Stimulated activated naive CD8-positive, alpha-beta T cell treated with anti-CD3 and anti-CD28 coated beads, Interleukin-15, Interleukin-2, amounts not matched to agents 100 ng/mL and 50 ng/mL, for 24 hours (primary cell): ENCODE measurements around the gene CYFIP2.

Experiments used
- H3K27ac Mint-ChIP-seq: one replicate; pipeline ENCODE4 v1.8.0; 2021; ENCODE audit warnings: mild to moderate bottlenecking, mixed read lengths
- H3K27me3 Mint-ChIP-seq: one replicate; pipeline ENCODE4 v1.8.0; 2021; ENCODE audit warnings: mixed read lengths
- H3K36me3 Mint-ChIP-seq: one replicate; pipeline ENCODE4 v1.8.0; 2021; ENCODE audit warnings: low read depth, mixed read lengths
- H3K4me1 Mint-ChIP-seq: one replicate; pipeline ENCODE4 v1.8.0; 2021; ENCODE audit warnings: low read depth, mixed read lengths
- H3K4me3 Mint-ChIP-seq: one replicate; pipeline ENCODE4 v1.8.0; 2021; ENCODE audit warnings: mild to moderate bottlenecking, mixed read lengths
- H3K9me3 Mint-ChIP-seq: one replicate; pipeline ENCODE4 v1.8.0; 2021; ENCODE audit warnings: mixed read lengths

CYFIP2 gene

GRCh38 chr5:157309796-157310195 is 43.9 kb downstream of the CYFIP2 start:
- H3K4me3 Mint-ChIP-seq: no peak overlapping the region
- H3K27me3 Mint-ChIP-seq: no peaks in the 10 kb centered on the region
- H3K4me1 Mint-ChIP-seq: peaks cover 71% of the 10 kb centered on the region
- no peaks in the 10 kb centered on the region for H3K9me3 Mint-ChIP-seq
- no peak overlapping the region for H3K27ac Mint-ChIP-seq
- H3K36me3 Mint-ChIP-seq: peaks cover 79% of the 10 kb centered on the region

- no peak overlapping the region for H3K4me3 Mint-ChIP-seq
- H3K36me3 Mint-ChIP-seq: peaks cover 74% of the 10 kb centered on the region
- peak overlapping the region; percentile 14 for H3K27ac Mint-ChIP-seq
- peaks cover 53% of the 10 kb centered on the region for H3K4me1 Mint-ChIP-seq
- H3K9me3 Mint-ChIP-seq: no peaks in the 10 kb centered on the region
- H3K27me3 Mint-ChIP-seq: no peaks in the 10 kb centered on the region
Measured at GRCh38 chr5:157311595-157311994, 45.7 kb downstream of the CYFIP2 start.

DNA sequence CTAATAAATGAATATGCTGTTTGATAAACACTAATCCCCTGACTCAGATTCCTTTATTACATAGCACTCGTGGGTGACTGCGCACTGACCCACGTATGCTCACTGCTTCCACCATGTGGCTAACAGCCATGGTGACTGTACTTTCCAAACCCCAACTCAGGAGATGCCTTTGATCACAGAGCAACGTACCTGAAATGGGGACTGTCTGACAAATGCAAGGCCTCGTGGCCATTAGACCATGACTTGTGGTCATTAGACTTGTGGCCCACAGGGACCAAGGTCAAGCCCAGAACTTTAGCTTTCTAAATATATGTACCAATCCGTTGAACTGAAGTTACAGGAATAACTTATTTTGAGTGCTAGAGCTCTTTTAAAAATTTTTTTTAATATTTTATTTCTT is 46.6 kb downstream of the CYFIP2 start:
- Mint-ChIP-seq H3K4me1 (peaks cover 44% of the 10 kb centered on the region), H3K27me3 (no peaks in the 10 kb centered on the region), H3K27ac (peak overlapping the region; percentile 89), H3K36me3 (peaks cover 75% of the 10 kb centered on the region), H3K4me3 (peak overlapping the region; percentile 7), H3K9me3 (no peaks in the 10 kb centered on the region)

GRCh38 chr5:157322581-157322980 is 56.7 kb downstream of the CYFIP2 start:
- no peaks in the 10 kb centered on the region for H3K27me3 Mint-ChIP-seq
- H3K4me3 Mint-ChIP-seq: no peak overlapping the region
- no peak overlapping the region for H3K27ac Mint-ChIP-seq
- peaks cover 6% of the 10 kb centered on the region for H3K4me1 Mint-ChIP-seq
- H3K9me3 Mint-ChIP-seq: no peaks in the 10 kb centered on the region
- peaks cover 84% of the 10 kb centered on the region for H3K36me3 Mint-ChIP-seq

DNA sequence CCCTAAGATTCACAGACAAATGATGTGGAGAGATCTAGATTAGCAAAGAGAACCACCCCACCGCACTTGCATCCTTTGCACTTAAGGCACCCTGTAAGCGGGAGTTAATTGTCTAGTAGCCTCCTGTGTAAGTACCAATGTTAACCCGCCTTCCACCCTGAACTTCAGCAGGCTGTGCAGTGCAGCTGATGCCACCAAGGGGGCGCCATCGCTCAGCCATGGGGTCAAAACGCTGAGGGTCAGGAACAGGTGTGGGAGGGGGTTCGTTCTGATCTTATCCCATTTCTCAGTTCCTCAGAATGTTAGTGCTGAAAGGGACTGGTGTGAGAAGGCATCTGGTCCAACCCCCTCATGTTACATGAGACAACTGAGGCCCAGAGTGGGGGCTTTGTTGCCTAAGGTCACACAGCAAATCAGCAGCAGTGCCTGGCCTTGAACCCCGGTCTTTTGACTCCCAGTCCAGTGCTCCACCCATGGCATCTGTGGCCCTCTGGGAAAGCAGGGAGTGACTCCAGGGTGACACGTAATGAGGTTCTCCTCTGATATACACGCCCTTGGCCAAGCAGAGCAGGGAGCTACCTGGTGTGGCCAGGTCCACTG is 57.3 kb downstream of the CYFIP2 start:
- H3K36me3 Mint-ChIP-seq: peaks cover 82% of the 10 kb centered on the region
- no peak overlapping the region for H3K4me3 Mint-ChIP-seq
- H3K9me3 Mint-ChIP-seq: no peaks in the 10 kb centered on the region
- H3K4me1 Mint-ChIP-seq: peaks cover 12% of the 10 kb centered on the region
- no peaks in the 10 kb centered on the region for H3K27me3 Mint-ChIP-seq
- H3K27ac Mint-ChIP-seq: no peak overlapping the region

DNA sequence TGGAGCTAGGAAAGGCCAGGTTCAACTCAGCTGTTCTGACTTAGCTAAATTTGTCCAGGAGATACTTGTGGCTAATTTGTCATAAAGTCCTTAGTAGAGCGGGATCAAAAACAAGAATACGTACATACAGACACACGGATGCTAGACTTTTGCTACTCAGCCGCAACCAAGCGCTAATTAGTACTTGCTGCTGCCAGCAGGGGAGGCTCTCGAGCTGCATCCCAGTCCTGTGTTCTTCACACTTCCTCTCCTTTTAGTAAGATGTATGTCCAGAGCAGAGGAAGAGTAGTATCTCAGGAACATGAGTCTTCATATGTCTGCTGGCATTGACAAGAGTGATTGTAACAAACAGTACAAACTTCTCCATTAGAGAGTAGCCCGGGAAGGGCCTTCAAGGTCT is 58.3 kb downstream of the CYFIP2 start:
- Mint-ChIP-seq H3K36me3 (peaks cover 82% of the 10 kb centered on the region), H3K4me3 (no peak overlapping the region), H3K9me3 (no peaks in the 10 kb centered on the region), H3K4me1 (peaks cover 21% of the 10 kb centered on the region), H3K27ac (no peak overlapping the region), H3K27me3 (no peaks in the 10 kb centered on the region)

DNA sequence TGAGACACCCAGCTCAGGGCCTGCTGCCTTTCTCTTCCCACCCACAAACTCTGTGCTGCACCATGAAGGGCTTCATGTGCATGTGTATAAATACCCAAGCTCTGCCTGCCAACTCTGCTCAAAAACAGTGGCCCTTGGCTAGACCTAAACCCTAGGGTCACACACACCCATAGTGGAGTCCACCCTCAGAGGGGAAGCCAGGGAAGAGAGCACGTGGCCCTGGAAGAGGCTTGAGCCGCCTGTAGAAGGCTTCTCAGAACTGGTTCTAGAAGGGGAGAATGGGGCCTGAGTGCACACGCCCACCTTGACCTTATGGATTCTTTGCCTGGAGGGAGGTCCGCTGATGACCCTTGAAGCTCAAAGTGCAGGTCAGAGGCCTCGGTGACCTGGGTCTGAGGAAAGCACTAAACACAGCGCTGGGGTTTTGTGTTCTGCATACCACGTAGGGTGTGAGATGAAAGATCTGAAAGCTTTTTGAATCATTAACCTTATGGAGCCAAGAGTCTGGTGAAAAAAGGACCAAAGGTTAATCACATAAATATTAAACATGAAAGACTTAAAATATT is 60.6 kb downstream of the CYFIP2 start:
- peaks cover 44% of the 10 kb centered on the region for H3K4me1 Mint-ChIP-seq
- H3K9me3 Mint-ChIP-seq: no peaks in the 10 kb centered on the region
- no peak overlapping the region for H3K4me3 Mint-ChIP-seq
- no peaks in the 10 kb centered on the region for H3K27me3 Mint-ChIP-seq
- H3K36me3 Mint-ChIP-seq: peaks cover 84% of the 10 kb centered on the region
- peak overlapping the region; percentile 14 for H3K27ac Mint-ChIP-seq

- no peaks in the 10 kb centered on the region for H3K27me3 Mint-ChIP-seq
- peak overlapping the region; percentile 70 for H3K27ac Mint-ChIP-seq
- peaks cover 84% of the 10 kb centered on the region for H3K36me3 Mint-ChIP-seq
- H3K9me3 Mint-ChIP-seq: no peaks in the 10 kb centered on the region
- H3K4me3 Mint-ChIP-seq: no peak overlapping the region
- H3K4me1 Mint-ChIP-seq: peaks cover 55% of the 10 kb centered on the region
Measured at GRCh38 chr5:157327771-157328170, 61.8 kb downstream of the CYFIP2 start.

DNA sequence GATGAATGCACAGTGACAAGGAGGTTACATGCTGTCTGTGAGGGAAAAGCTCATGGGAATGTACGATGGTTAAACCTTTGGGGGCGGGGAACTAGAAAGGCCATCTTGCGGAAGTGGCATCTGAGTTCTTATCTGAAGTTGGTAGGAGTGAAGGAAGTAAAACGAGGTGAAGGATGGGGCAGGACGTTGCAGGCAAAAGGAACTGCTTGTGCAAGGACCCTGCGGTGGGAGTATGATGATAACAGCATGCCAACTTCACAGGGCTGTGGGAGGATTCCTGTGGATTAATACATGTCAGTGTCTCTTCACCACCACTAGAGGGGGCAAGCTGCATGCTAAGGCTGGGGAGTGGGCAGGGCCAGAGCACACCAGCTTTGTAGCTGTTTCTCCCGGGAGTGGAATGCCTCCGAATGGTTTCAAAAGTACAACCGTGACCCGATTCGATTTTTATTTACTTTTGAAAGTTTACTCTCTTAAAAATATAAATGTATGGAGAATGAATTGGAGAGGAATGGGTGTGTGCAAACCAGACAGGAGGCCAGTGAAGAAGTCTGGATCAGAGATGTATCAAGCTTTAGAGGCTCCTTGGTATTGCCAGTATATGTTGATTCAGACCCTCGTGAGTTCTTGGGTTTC is 62.5 kb downstream of the CYFIP2 start:
- H3K4me1 Mint-ChIP-seq: peaks cover 55% of the 10 kb centered on the region
- peak overlapping the region; percentile 70 for H3K27ac Mint-ChIP-seq
- H3K36me3 Mint-ChIP-seq: peaks cover 84% of the 10 kb centered on the region
- no peaks in the 10 kb centered on the region for H3K27me3 Mint-ChIP-seq
- H3K4me3 Mint-ChIP-seq: peak overlapping the region; percentile 35
- no peaks in the 10 kb centered on the region for H3K9me3 Mint-ChIP-seq

- no peaks in the 10 kb centered on the region for H3K27me3 Mint-ChIP-seq
- peak overlapping the region; percentile 98 for H3K27ac Mint-ChIP-seq
- H3K36me3 Mint-ChIP-seq: peaks cover 91% of the 10 kb centered on the region
- peaks cover 55% of the 10 kb centered on the region for H3K4me1 Mint-ChIP-seq
- no peaks in the 10 kb centered on the region for H3K9me3 Mint-ChIP-seq
- peak overlapping the region; percentile 21 for H3K4me3 Mint-ChIP-seq
Measured at GRCh38 chr5:157331807-157332206, 65.9 kb downstream of the CYFIP2 start.

- no peaks in the 10 kb centered on the region for H3K27me3 Mint-ChIP-seq
- peaks cover 89% of the 10 kb centered on the region for H3K36me3 Mint-ChIP-seq
- no peaks in the 10 kb centered on the region for H3K9me3 Mint-ChIP-seq
- H3K4me1 Mint-ChIP-seq: peaks cover 18% of the 10 kb centered on the region
- H3K27ac Mint-ChIP-seq: no peak overlapping the region
- no peak overlapping the region for H3K4me3 Mint-ChIP-seq
Measured at GRCh38 chr5:157335534-157336422, 69.9 kb downstream of the CYFIP2 start.

DNA sequence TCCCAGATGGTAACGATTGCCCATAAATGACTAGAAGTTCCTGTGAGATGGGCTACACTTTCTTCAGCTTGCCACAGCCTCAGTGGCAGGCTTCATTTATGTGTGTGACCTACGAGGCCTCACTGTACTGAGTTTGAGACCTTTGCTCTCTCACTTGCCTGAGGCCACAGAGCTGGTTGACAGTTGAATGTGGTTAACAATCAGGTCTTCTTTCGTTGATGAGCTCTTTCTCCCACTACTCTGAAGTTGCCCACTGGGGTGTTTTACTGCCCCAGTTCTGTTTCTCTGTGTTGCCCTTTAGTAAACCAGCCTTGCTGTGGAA is 70.5 kb downstream of the CYFIP2 start:
- no peaks in the 10 kb centered on the region for H3K27me3 Mint-ChIP-seq
- H3K27ac Mint-ChIP-seq: peak overlapping the region; percentile 47
- H3K4me3 Mint-ChIP-seq: no peak overlapping the region
- no peaks in the 10 kb centered on the region for H3K9me3 Mint-ChIP-seq
- peaks cover 12% of the 10 kb centered on the region for H3K4me1 Mint-ChIP-seq
- H3K36me3 Mint-ChIP-seq: peaks cover 89% of the 10 kb centered on the region

GRCh38 chr5:157339409-157339808 is 73.5 kb downstream of the CYFIP2 start:
- Mint-ChIP-seq H3K27me3 (no peaks in the 10 kb centered on the region), H3K36me3 (peaks cover 88% of the 10 kb centered on the region), H3K27ac (no peak overlapping the region), H3K9me3 (no peaks in the 10 kb centered on the region), H3K4me1 (peaks cover 20% of the 10 kb centered on the region), H3K4me3 (no peak overlapping the region)

DNA sequence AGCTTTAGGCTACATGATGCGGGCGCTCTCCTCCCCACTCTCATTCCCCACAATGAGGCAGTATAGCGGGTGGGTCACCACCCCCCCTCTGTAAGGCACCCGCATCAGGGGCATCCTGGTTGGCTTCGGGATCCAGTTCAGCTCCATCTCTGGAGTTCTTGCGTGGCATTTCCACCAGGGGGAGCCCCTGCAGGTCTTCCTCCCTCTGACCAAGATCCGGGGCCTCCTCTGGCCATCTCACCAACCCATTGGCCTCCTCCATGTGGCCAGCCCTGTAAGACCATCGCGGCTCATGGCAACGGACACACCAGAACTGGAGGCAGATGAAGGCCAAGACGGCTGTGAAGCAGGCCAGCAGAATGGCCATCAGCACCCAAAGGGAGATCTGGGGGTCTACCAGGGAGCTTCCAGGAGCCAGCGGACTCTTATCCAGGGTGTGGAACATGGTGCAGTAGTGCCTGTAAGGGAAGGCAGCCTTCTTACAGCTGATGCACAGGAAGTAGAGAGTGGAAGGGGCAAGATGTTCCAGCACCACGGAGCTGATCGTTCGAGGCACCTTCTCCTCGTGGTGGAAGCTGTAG is 77.0 kb downstream of the CYFIP2 start:
- H3K9me3 Mint-ChIP-seq: no peaks in the 10 kb centered on the region
- H3K27me3 Mint-ChIP-seq: no peaks in the 10 kb centered on the region
- peak overlapping the region; percentile 89 for H3K27ac Mint-ChIP-seq
- H3K4me3 Mint-ChIP-seq: no peak overlapping the region
- peaks cover 83% of the 10 kb centered on the region for H3K36me3 Mint-ChIP-seq
- H3K4me1 Mint-ChIP-seq: peaks cover 48% of the 10 kb centered on the region
